NCI-H2107 treated with DMSO at 0.1 percent for 48 hours (cell line): ENCODE results near the gene AP2M1.
"Not testable (repeated sequence)": the region's sequence is repeated elsewhere in the genome, so short reads cannot be mapped to it uniquely, and the experiment has no call there.

Experiments used
- DNase-seq: peaks from one replicate; lab custom pipeline; 2025; ENCODE audit not compliant: unreplicated experiment; lab: John Stamatoyannopoulos, UW

Gene AP2M1

DNA sequence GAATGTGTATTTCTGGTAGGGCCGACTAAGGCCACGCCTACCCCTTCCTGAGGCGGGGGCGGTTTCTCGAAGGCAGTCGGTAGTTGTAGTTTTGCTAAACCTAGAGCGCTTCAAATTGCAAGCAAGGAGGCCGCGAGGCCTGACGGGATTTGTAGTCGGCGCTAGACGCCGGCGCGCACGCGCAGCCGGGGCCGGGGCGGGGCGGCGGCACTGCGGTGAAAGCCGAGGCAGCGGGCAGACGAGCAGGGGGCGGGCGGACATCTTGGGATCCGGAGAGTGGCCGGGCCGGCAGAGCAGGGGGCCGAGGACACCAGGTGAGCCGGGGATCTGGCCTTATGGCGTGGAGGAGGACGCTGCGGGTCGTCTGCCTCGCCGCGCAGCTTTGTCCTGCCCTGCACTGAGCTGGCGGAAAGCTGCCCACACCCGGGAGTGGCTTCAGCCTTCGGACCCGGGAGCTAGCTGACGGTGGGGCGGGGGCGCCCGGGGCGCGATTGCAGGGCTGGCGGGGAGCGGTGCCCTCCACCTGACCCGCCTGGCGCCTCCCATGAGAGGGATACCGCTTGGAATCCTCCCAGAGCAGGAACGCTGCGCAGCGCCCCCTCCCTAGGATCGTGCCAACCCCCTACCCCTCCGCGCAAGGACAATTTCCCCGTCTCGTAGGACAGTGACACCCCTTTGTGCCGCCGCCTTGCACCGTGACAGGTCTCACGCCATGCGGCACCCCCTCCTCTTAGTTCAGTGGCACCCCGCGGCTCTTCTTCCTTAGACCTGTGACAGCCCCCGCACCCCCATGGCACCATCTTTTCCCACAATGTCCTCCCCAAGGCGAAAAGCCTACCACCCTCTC lies at the start of gene AP2M1:
Gene AP2M1, plus strand, starts transcription at position 210 of the 847 bp plus-strand sequence. CDS start 2,139 bp downstream, outside the sequence.
- DNase-seq, result peak; percentile 100

DNA sequence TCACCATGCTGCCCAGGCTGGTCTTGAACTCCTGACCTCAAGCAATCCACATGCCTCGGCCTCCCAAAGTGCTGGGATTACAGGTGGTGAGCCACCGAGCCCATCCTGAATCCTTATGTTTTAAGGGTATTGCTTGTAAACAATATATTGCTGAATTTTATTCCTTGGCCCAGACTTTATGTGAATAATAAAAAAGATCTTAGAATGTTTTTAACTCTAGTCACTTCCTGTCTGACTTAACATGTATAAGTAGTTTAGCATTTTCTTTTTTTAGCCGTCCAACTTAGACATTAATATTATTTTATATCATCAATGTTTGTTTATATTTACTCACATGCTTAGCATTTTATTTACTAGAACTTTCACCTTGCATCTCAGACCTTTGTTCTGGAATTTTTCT lies 48.6 kb upstream of the AP2M1 start:
- DNase-seq, result no peak

DNA sequence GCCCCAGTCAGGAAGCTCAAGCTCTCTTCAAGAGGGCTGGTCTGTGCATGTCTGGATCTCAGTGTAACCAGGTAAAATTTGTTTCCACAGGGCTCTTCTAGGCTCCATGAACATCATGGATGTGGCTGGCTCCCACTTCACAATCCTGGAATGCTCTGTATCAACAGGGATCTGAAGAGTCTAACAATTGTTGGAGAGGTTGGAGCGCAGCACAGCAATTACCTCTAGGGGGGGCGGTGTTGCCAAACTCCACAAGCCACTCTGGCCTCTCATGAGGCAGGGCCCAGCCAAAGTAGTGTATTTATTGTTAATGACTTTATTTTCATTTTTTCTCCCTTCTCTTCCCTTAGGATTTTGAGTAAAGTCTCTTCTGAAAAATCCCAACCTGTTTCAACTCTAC lies 45.6 kb upstream of the AP2M1 start:
- DNase-seq, result peak; percentile 52

DNA sequence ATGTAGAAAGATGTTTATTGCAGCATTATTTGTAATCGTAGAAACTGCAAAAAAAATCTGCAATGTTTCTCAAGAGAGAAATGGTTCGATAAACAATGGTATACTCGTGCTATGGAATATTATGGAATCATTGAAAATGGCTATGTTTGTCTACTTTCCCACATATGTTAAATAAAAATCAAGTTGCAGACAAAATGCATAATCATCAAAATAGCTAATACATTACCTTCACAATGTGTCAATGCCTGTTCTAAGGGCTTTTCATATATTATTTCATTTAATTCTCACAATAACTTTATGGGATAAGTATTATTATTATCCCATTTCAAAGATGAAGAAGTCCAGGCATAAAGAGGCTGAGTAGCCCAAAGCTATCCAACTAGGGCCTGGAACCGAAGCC lies 41.7 kb upstream of the AP2M1 start:
- DNase-seq, result no peak

DNA sequence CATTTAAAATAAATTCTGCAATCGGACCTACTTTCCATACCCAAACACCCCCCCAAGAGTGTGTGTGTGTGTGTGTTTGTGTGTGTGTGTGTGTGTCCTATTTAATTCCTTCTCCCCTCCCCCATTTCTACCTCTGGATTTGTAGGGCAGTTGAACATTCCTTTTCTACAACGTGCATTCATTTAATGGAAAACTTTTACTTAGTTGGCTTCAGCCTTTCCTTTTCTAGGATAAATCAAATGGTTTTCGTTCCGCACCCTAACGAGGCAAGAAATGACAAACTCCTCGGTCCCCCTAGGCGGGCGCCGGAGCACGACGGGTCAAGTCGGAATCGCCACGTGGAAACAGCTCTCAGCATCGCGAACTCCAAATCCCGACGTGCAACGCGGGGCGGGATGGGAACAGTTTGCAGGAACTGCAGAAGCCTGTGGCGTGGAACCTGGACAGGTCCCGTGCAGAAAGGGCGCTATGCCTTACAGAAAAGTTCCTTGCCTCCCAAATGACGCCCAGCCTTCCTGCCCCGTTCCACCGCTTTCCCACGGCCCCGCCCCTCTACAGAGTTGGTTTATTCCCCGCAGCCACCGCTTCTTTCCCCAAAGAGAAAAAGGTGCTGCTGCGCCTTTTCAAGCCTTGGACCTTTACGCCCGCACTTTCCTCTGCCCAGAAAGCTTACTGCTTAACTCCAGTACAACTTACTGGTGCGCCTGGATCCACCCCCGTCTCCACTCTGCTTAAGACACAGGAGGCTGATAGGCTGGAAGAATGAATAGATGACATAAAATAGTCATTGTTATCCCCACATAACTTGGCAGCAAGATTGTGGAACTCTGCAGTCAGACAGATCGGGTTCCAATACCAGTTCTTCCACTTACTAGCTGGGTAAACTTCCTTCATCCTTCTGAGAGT lies 40.6 kb upstream of the AP2M1 start:
- DNase-seq, result peak; percentile 88

DNA sequence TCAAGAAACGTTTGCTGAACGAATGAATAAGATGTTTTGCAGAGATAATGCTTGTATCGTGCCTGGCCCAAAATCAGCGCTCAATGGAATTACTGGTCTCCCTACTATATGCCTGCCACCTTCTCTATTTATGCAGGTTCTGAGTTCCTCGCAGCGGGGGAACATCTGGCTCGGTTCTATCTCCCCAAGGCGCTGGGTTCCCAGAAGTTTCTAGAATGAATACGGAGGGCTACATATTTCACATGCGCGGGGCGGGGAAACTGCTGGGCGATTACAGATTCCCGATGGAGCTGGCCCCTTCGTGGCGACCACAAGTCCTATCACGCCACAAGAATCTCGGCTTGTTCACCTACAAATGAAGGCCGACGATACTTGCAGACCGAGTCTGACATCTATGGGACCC lies 39.9 kb upstream of the AP2M1 start:
- no peak for DNase-seq

DNA sequence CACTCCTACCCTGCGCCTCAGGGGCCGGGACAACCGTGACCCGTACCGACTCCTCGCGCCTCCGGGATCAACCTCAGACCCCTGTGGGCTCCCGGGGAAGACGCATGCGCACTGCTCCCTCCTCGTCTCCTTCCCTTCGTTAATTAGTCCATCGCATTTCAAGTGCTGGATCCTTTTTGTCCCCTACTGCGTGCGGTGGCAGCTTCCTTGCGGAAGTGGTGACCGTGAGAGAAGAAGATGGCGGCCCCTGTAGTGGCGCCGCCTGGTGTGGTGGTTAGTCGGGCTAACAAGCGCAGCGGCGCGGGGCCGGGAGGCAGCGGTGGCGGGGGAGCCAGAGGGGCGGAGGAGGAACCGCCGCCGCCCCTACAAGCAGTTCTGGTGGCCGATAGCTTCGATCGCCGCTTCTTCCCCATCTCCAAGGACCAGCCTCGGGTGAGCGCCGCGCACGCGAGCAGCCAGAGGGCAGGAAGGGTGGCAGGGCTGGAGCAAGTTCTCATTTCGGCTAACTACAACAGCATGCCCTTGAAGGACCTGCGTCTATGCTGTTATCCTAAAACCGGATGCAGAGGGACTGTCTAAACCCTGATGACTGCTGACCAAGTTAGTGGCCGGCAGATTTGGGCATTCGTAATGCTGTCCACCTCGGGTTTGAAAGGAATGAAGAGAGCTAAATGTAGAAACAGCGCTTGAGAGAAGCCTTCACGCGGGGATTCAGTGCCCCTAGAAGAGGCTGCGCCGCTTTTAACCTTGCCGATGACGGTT lies 39.3 kb upstream of the AP2M1 start, which contains the start of gene EIF2B5:
Gene EIF2B5, plus strand, starts transcription at position 210 of the 762 bp plus-strand sequence. Its CDS starts 28 bp downstream, at position 238.
- peak; percentile 97 for DNase-seq

DNA sequence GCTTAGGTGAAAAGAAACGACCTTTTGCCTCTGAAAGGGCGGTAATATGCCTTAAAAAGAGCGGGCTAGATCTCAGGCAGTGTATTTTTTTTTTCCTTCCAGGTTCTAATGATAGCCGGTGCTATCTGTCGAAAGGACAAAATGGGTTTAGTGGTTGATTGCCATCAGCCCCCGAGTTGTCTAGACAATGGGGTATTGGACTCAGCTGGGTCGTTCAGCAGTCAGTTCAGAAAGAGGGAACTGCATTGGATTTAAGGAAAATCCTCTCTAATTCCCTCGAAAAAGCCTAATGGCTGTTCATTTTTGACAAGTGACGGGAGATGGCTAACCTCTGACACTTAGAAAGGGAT lies 38.8 kb upstream of the AP2M1 start:
- no peak for DNase-seq

DNA sequence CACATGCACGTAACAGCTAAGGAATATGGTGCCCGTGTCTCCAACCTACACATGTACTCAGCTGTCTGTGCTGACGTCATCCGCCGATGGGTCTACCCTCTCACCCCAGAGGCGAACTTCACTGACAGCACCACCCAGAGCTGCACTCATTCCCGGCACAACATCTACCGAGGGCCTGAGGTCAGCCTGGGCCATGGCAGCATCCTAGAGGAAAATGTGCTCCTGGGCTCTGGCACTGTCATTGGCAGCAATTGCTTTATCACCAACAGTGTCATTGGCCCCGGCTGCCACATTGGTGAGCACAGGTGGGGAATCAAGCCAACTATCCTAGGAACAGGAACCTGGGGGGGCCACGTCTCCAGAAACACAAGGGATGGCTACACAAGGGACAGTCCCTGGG lies 34.2 kb upstream of the AP2M1 start:
- DNase-seq, result no peak

DNA sequence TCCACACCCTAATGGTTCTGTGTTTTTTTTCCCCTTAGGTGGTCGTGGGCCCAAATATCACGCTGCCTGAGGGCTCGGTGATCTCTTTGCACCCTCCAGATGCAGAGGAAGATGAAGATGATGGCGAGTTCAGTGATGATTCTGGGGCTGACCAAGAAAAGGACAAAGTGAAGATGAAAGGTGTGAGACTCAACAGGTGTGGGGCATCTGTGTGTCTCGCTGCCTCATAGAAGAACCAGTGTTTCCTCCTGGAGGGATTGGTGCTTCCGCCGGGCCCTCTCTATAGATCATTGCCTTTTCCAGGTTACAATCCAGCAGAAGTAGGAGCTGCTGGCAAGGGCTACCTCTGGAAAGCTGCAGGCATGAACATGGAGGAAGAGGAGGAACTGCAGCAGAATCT lies 32.5 kb upstream of the AP2M1 start:
- DNase-seq, result no peak

DNA sequence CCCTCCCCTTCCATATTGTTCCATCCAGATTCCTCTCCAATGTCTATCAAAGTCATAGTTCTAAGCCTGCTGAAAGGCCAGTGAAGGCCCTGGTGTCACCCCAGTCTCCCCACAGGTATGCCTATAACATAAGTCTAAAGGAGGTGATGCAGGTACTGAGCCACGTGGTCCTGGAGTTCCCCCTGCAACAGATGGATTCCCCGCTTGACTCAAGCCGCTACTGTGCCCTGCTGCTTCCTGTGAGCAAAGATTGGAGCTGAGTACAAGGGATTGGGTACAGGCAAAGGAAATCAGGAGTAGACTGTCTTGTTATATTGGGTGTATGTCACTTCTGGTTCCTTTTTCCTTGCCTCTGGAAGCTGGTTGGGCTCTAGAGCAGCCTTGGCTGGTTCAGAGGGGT lies 31.3 kb upstream of the AP2M1 start:
- no peak for DNase-seq

DNA sequence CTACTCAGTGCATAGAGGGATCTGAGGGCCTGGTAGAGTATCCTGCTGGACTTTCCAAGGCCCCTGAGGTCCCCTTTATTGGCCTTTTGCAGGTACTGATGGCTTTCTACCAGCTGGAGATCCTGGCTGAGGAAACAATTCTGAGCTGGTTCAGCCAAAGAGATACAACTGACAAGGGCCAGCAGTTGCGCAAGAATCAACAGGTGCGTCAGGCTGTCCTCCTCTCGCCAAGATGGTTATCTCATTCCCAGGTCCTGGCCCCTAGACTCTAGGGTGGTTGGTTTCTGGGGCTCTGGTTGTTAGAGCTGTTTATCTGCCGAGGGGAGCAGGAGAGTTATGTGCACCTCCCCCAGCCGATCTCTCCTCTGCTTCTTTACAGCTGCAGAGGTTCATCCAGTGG lies 30.1 kb upstream of the AP2M1 start:
- no peak for DNase-seq

DNA sequence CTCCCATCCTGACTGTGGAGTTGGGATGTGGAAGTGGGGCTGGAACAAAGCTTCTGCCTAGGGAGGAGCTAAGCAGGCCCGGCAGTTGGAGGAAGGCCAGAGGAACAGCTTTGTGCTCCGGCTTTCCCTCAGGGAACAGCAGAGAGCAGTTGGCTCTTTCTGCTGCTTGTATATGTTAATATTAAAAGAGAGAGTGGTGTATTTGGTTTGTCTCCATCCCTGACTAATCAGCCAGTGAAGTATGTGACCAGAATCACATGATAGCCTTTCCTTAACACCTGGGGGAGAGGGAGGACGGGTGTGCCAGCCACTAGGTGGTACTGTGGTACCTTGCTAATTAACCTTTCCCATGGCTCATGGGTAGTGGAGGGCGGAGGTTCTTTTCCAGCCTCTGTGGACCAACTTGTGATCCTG lies 29.5 kb upstream of the AP2M1 start:
- peak; percentile 85 for DNase-seq

DNA sequence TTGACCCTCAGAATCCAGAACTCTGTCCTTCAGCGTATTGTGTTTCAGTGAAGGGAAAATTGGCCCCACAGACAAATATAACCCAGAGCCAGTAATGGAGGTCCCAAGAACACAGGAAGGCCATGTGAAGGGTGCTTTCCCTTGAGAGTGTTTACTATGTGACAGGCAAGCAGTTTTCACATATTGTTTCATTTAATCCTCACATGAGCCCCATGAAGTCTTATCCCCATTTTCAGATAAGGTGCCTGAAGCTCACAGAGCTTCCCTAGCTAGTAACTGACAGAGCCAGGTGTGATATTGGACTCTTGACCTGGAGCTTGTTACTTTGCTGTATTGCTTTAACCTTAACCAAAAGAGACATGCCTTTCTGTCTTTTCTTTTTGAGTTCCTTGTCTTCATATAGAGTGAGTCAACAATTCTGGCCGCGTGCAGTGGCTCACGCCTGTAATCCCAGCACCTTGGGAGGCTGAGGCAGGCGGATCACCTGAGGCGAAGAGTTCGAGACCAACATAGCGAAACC lies 28.8 kb upstream of the AP2M1 start:
- no peak for DNase-seq

DNA sequence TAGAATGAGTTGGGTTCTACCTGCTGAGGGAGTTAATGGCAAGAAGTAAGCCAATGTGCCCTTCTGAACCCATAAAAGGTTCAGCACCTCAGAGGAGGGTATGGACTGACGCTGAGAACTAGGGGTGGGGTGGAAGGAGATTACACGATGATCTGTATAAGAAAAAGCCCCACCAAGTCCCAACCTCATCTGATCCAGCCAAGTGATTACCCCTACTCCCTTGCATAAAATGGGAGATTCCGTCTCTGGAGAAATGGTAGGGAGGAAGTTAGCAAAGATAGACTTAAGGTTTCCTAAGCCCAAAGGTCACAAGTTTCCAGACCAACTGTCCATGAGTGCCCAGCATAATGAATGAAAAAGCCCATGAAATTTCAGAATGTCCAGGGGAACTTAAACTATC lies 26.6 kb upstream of the AP2M1 start:
- no peak for DNase-seq

DNA sequence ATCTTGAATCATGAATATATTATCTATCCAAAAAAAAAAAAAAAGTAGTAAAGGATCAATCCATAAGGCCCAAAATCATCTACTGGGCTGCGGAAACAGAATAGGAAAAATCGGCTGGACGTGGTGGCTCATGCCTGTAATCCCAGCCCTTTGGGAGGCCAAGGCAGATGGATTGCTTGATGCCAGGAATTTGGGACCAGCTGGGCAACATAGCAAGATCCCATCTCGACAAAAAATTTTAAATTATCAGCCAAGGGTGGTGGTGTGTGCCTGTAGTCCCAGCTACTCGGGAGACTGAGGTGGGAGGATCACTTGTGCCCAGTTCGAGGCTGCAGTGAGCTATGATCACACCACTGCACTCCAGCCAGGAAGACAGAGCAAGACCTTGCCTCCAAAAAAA lies 25.5 kb upstream of the AP2M1 start:
- DNase-seq, result no peak

DNA sequence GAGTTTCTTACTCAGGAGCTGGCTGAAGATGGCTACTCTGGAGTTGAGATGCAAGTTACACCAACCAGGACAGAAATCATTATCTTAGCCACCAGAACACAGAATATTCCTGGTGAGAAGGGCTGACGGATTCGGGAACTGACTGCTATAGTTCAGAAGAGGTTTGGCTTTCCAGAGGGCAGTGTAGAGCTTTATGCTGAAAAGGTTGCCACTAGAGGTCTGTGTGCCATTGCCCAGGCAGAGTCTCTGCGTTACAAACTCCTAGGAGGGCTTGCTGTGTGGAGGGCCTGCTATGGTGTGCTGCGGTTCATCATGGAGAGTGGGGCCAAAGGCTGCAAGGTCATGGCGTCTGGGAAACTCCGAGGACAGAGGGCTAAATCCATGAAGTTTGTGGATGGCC lies 24.9 kb upstream of the AP2M1 start:
- not testable (repeated sequence) for DNase-seq

DNA sequence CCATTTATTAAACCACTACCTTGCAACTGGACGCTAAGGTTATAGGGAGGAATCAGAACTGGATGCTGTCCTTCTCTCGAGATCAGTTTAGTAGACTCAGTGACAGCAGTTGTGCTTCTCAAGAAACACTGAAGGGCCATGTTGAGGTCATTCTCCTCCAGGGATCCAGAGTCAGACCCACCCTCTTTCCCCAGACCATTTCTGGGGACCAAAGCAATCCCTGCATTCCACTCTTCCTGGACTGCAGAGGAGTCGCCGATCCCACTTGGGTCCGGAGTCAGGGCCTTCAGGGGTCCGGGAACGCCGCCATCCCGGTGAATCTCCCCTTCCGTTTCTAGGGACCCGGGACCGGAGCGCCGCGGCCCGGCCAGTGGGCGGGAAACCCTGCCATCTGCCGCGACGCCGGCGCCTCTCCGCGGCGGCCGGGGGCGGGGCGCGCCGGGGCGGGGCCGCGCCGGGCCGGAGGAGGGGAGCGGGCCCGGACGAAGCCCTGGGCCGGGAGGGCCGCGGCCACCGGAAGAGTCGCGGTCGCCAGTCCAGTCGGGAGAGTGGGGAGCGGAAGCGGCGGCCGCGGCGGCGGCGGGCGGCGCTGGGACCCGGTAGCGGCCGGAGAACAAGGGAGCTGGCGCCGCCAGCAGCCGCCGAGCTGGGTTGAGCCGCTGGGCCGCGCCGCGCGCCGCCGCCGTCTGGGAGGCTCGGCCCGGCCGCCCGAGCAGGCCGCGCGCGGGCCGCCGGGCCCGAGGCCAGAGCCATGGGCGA lies 19.6 kb upstream of the AP2M1 start, which contains the start of gene DVL3:
Gene DVL3, plus strand, starts transcription at position 493 of the 759 bp plus-strand sequence. Its CDS starts 259 bp downstream, at position 752.
- no peak for DNase-seq

DNA sequence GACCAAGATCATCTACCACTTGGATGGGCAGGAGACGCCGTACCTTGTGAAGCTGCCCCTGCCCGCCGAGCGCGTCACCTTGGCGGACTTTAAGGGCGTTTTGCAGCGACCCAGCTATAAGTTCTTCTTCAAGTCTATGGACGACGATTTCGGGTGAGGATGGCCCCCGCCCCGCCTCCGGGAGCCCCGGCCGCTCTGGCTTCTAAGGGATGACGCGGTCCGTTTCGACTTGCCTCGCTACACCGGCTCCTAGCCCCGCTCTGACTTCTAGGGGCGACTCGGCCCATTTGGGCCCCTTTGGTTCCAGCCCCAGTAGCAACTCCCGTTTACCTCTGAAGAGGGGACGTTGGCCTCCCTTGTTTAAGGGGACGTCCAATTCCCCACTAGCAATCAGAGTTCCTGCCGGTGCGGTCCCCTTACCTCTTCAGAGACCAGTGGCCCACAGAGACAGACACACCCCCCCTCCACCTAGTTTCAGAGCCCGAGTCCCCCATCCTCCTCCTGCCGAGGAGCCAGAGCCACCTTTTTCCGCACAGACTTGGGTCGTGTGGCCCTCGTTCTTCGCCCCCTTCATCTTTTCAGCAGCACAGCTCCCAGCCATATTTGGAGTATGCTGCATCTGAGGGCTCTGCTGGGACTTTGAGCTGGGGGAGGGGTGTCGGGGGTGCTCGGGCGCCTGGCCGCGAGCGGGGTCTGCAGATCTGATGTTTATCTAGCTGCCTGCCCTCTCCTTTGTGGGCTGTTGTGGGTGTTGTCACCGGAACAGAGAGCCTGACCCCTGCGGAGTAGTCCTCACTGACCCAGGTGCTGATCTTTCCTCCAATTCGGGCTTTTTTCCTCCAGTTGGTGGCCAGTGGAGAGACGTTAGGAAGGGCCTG lies 18.8 kb upstream of the AP2M1 start:
- peak; percentile 36 for DNase-seq
